ENCODE results near the gene PRKCZ.

Gene PRKCZ

GRCh38 chr1:2205191-2205952 is 155.2 kb downstream of the PRKCZ start:
- peak in 3 of 4 experiments; percentile 84 to 91 (median 85) for DNase-seq (ENCODE audit: low read depth in 4 of 4, low spot score in 1 of 4)

- DNase-seq (ENCODE audit: low read depth in 4 of 4, low spot score in 1 of 4) = no peak
Observed at GRCh38 chr1:2206813-2207487, 156.7 kb downstream of the PRKCZ start.

- DNase-seq (ENCODE audit: low read depth in 4 of 4, low spot score in 1 of 4) = no peak
Observed at GRCh38 chr1:2208309-2209239, 158.4 kb downstream of the PRKCZ start.

- DNase-seq (ENCODE audit: low read depth in 4 of 4, low spot score in 1 of 4) = no peak
Observed at GRCh38 chr1:2209400-2210083, 159.3 kb downstream of the PRKCZ start.

GRCh38 chr1:2210084-2210653 is 160.0 kb downstream of the PRKCZ start:
- no peak for DNase-seq (ENCODE audit: low read depth in 4 of 4, low spot score in 1 of 4)

- no peak for DNase-seq (ENCODE audit: low read depth in 4 of 4, low spot score in 1 of 4)
Observed at GRCh38 chr1:2210786-2211185, 160.6 kb downstream of the PRKCZ start.

GRCh38 chr1:2212274-2212531 is 162.0 kb downstream of the PRKCZ start:
- no peak for DNase-seq (ENCODE audit: low read depth in 4 of 4, low spot score in 1 of 4)

GRCh38 chr1:2212532-2213491 is 162.6 kb downstream of the PRKCZ start:
- DNase-seq (ENCODE audit: low read depth in 4 of 4, low spot score in 1 of 4) = no peak

- DNase-seq (ENCODE audit: low read depth in 4 of 4, low spot score in 1 of 4) = no peak
Observed at GRCh38 chr1:2213576-2214505, 163.6 kb downstream of the PRKCZ start.

GRCh38 chr1:2214541-2215241 is 164.5 kb downstream of the PRKCZ start:
- no peak for DNase-seq (ENCODE audit: low read depth in 4 of 4, low spot score in 1 of 4)

- no peak for DNase-seq (ENCODE audit: low read depth in 4 of 4, low spot score in 1 of 4)
Observed at GRCh38 chr1:2215329-2215728, 165.1 kb downstream of the PRKCZ start.

GRCh38 chr1:2215909-2216766 is 165.9 kb downstream of the PRKCZ start:
- no peak for DNase-seq (ENCODE audit: low read depth in 4 of 4, low spot score in 1 of 4)

- no peak for DNase-seq (ENCODE audit: low read depth in 4 of 4, low spot score in 1 of 4)
Observed at GRCh38 chr1:2216767-2217058, 166.5 kb downstream of the PRKCZ start.

GRCh38 chr1:2221271-2221670 is 171.1 kb downstream of the PRKCZ start:
- no peak for DNase-seq (ENCODE audit: low read depth in 4 of 4, low spot score in 1 of 4)

- DNase-seq (ENCODE audit: low read depth in 4 of 4, low spot score in 1 of 4) = no peak
Observed at GRCh38 chr1:2224170-2224584, 174.0 kb downstream of the PRKCZ start.

GRCh38 chr1:2224631-2225428 is 174.6 kb downstream of the PRKCZ start:
- no peak for DNase-seq (ENCODE audit: low read depth in 4 of 4, low spot score in 1 of 4)

Measured in stimulated activated CD4-positive, alpha-beta T cell treated with anti-CD3 and anti-CD28 coated beads, Interleukin-1b, Interleukin-23, amount 100 ng/mL, for 24 hours (primary cell).